SKM-1 (cell line): Measurements from ENCODE around the gene SCUBE1.

Source experiments
- DNase-seq: peaks from one replicate; lab custom pipeline; 2025; ENCODE audit not compliant: unreplicated experiment; lab: John Stamatoyannopoulos, UW

Gene SCUBE1

GRCh38 chr22:43180670-43181069 lies 162.5 kb downstream of the SCUBE1 start:
- no peak for DNase-seq

GRCh38 chr22:43179911-43180195 lies 163.3 kb downstream of the SCUBE1 start:
- no peak for DNase-seq

DNA sequence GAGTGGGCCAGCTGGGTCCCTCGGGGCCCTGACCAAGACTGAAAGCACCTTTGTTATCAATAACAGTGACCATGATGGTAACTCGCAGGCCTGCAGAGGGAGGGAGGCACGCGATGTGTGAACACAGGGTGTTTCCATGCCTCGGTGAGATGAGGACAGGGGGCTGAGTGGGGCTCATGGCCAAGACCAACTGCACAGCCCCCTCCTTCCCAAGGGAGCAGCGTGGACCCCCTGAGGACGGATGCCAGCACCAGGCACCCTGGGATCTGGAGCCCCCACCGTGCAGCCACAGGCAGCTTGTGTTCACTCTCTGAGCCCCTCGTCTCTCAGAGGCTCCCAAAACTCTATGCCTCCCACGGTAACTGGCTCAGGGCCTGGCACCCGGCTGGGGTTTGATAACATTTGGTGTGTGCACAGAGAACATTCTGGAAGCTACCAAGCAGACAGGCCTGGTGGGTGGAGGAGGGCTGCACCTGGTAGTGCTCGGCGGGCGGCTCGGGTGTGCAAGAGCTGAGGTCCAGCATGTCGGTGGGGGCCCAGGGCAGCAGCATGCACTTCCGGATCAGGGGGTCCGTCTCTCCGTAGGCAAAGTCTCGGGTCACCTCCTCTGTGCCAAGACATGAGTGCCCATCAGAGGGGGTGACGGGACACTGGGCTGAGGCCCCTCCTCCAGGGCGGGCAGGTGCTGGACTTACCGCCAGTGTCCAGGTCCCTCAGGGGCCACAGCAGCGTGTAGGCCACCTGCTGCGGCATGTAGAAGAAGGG lies 163.8 kb downstream of the SCUBE1 start:
- no peak for DNase-seq

DNA sequence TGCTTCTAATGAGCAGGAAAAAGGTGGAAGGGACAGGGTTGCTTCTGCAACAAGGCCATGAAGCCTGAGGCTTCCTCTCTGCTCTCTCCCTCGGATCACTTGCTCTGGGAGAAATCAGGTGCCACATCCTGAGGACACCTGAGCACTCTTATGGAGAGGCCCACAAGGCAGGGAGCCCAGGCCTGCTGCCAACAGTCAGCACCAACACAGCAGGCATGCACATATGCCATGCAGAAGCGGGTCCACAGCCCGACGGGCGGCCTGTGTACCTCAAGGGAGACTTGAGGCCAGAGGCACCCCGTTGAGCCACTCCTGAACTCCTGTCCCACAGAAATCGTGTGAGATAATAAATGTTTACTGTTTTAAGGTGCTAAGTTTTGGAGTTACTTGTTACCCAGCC lies 165.7 kb downstream of the SCUBE1 start:
- no peak for DNase-seq

DNA sequence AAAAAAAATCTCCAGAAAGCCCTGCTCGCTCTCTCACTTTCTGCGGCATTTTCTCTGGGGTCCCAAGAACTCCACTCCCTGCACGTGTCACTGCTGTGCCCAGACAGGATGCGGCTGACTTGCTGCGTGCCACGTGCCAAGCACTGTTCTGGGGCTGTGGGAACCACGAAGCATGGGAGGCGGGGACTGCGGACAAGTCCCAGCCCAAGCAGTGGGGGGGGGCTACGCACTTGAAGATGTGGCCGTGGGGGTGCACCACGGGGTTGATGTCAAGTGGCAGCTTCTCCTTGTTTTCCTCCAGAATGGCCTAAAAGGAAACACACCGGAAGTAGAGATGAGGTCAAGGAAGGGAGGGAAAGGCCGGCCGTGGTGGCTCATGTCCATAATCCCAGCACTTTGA lies 167.1 kb downstream of the SCUBE1 start:
- no peak for DNase-seq

DNA sequence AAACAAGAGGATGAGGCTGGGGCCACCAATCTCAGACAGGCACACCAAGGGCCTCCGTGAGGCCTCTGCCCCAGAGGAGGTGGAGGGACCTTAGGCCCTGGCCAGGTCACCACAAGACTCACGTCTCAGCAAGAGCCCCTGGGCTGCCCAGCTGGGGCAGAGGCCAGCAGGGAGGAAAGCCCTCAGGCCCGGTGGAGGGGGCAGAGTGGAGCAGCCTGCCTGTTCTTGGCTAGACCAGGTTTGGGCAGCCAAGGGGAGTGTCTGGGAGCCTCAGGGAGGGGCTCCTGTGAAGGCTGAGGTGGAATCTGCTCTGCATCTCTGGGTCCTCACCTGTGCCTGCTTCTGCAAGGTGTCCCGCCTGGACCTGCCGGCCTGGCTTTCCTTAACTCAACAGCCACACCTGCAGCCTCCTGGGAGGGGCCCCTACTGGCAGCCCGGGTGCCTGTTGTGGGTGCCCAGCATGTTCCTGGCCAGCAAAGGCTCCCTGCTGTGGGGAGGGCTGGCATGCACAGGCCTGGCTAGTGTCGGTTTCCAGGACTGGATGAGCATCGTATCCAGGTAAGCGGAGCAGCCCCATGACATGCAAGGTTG lies 168.1 kb downstream of the SCUBE1 start:
- DNase-seq: no peak

GRCh38 chr22:43173976-43174720 lies 169.0 kb downstream of the SCUBE1 start:
- no peak for DNase-seq

GRCh38 chr22:43173566-43173965 lies 169.6 kb downstream of the SCUBE1 start:
- DNase-seq: no peak

- no peak for DNase-seq
Observed at GRCh38 chr22:43172191-43172590, 171.0 kb downstream of the SCUBE1 start.

GRCh38 chr22:43171607-43172006 lies 171.6 kb downstream of the SCUBE1 start:
- DNase-seq: no peak

- DNase-seq: no peak
Observed at GRCh38 chr22:43171019-43171491, 172.1 kb downstream of the SCUBE1 start.

GRCh38 chr22:43170131-43170480 lies 173.1 kb downstream of the SCUBE1 start:
- no peak for DNase-seq

DNA sequence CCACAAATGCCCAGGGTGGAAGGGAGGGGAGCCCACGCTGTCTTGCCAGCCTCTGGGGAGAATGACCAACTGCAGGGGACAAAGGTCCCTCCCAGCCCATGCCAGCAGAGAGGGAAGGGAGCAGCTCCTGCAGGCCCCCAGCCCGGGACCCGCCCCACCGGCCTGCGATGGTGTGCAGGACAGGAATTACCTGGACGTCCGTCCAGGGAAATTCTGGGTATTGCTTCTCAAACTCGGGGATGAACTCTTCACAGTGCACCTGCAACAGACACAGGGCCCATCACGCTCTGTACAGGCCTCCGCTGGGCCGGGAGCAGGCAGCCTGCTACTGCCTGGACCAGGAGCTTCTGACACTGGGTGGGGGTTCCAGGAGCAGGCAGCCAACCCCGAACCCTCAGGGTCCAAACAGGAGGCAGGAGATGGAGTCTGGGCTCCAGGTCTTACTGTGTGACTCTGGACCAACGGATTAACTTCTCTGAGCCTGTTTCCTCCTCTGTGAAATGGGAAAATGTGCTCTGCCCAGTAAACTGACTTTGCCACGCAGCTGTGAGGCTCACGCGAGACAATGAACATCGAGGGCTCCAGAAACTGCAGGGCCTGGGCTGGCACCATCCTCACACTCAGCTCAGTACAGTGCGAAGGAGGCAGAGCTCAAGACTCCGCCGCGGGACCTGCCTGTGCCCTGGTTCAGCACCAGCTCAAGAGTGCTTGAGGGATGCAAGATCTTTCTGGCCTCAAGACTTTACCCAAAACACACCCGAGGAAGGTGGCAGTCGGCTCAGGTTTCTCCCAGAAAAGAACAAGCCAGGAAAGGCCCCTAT lies 173.7 kb downstream of the SCUBE1 start:
- DNase-seq: no peak

GRCh38 chr22:43168471-43169309 lies 174.5 kb downstream of the SCUBE1 start:
- DNase-seq: no peak

DNA sequence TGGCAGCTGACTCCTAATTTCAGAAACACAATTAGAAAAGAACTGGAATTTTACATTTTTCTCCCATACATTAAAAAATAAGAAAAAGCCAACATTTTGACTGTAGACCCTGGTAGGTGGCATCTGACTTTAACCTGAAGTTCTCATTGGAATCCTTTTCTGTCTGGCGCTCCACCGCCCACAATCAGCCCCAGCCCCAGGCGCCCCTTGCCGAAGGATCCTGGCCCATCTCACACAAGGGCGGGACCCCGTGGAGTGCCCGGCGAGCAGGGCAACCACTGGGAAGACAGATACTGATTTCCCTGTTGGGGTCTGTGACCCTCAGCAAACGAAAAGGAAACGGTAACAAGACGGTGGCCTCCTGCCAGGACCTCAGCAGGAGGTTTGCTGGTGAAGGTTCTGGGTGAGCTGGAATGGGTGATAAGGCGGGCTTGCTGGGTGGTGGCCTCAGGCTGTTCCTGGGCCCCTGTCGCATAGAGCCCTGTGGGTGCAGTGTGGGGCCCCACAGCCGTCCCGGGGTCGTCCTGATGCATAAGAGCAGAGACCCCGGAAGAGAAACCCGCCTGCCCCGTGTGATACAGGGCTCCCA lies 176.1 kb downstream of the SCUBE1 start:
- DNase-seq: no peak

DNA sequence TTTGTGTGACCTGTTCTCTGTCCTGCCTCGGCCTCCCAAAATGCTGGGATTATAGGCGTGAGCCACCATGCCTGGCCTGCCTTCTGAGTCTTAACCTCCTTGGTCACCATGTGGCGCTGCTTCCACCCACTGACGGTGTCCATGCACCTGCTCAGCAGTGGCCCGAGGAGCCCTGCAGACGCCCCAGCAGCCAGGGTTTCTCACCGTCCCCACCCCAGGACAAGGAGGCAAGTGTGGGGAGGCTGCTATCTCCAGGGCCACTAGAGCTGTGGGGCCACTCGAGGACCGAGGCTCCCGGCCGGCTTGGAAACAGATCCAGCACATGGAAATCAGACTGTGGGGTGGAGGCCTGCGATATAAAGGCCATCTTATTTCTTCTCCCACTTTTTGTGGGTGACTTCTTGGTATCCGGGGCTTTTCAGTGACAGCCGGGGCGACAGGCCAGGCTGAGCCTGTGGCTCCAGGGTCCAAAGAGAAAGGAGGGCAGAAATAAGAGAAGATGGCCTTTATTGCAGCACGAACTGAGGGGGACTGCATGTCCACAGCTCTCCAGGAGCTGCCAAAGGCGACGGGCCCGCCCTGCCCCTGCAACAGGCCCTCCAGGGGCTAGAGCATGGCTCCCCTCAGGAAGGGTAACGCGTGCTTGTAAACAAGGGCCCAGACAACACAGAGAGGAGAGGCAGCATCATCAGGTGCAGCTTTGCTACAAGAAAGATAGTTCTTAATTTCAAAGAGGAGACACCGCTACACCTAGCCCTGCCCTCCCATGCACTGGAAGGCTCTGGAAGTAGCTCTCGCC lies 176.8 kb downstream of the SCUBE1 start:
- DNase-seq: no peak

GRCh38 chr22:43164636-43165035 lies 178.5 kb downstream of the SCUBE1 start:
- DNase-seq: no peak

DNA sequence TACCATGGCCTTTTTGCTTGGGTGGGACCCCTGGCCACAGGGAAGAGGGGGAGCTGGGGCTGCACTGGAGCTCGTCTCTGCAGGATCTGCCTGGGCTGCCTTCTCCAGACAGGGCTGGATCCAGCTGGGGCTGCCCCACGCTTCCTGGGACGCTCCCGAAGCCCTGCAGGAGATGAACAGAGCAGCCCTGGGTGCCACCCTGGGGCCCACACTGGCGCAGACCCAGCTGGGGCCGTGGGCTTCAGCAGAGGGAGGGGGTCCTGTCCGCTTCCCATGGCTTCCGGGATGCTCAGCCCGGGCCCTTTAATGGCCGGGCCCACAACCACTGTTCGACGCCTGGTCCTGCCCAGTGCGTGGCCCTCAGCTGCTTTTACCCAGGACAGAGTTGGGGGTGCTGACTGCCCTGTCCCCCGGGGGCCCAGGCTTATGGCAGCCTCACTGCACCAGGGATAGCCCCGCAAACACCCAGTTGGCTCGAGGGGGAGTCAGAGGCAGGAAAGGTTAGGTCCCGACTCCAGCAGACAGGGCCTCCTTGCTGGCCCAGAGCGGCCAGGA lies 179.9 kb downstream of the SCUBE1 start:
- DNase-seq: no peak
